Neuronal stem cell (in vitro differentiated cells): ENCODE measurements around the gene SMARCD2.

Experiments used
- DNase-seq: peaks from one replicate; pipeline ENCODE4 v3.0.0-alpha.2; 2013; ENCODE audit warnings: low spot score
- H2AFZ ChIP-seq: one replicate; pipeline ENCODE4 v1.6.1; 2013; ENCODE audit warnings: mild to moderate bottlenecking, low read length, inconsistent platforms
- H2AK5ac ChIP-seq: 2 replicates; pipeline ENCODE4 v1.6.1; 2013; ENCODE audit warnings: low read depth, mild to moderate bottlenecking, inconsistent platforms, low read length, moderate library complexity, mixed read lengths
- H2BK120ac ChIP-seq: 2 replicates; pipeline ENCODE4 v1.6.1; 2013; ENCODE audit warnings: low read depth, mild to moderate bottlenecking, inconsistent platforms, low read length, moderate library complexity, mixed read lengths
- H2BK12ac ChIP-seq: one replicate; pipeline ENCODE4 v1.6.1; 2013; ENCODE audit warnings: low read length, inconsistent platforms
- H2BK15ac ChIP-seq: 2 replicates; pipeline ENCODE4 v1.6.1; 2013; ENCODE audit warnings: mild to moderate bottlenecking, low read length, inconsistent platforms, mixed read lengths
- H2BK5ac ChIP-seq: one replicate; pipeline ENCODE4 v1.6.1; 2013; ENCODE audit warnings: inconsistent platforms, mild to moderate bottlenecking, low read length, moderate library complexity
- H3K14ac ChIP-seq: one replicate; pipeline ENCODE4 v1.6.1; 2013; ENCODE audit warnings: low read length, inconsistent platforms
- H3K18ac ChIP-seq: 2 replicates; pipeline ENCODE4 v1.6.1; 2013; ENCODE audit warnings: low read length, inconsistent platforms
- H3K23ac ChIP-seq: 2 replicates; pipeline ENCODE4 v1.6.1; 2013; ENCODE audit warnings: low read depth, mild to moderate bottlenecking, mixed read lengths, low read length, inconsistent platforms; ENCODE audit not compliant: poor library complexity
- H3K27ac ChIP-seq: replicated peaks from 3 replicates; pipeline ENCODE4 v1.5.1; 2013; ENCODE audit warnings: low read length, inconsistent platforms
- H3K27me3 ChIP-seq, 3 experiments: 2 replicates each; pipeline ENCODE4 v1.6.1; 2013; ENCODE audit warnings: low read length in 3 of 3, mild to moderate bottlenecking in 2 of 3, inconsistent platforms in 1 of 3, low read depth in 1 of 3, mixed read lengths in 1 of 3, moderate library complexity in 1 of 3; ENCODE audit not compliant: control insufficient read depth in 3 of 3, insufficient read depth in 3 of 3
- H3K36me3 ChIP-seq, 2 donors: replicated peaks in 1 of 2; 2 replicates each; pipeline ENCODE4 v1.6.1; 2013; ENCODE audit warnings: low read length in 2 of 2; ENCODE audit not compliant: control insufficient read depth in 2 of 2, insufficient read depth in 2 of 2
- H3K4ac ChIP-seq: 2 replicates; pipeline ENCODE4 v1.6.1; 2013; ENCODE audit warnings: inconsistent platforms, mild to moderate bottlenecking, low read length, moderate library complexity
- H3K4me1 ChIP-seq, 2 donors: 1 replicate in 1 of 2; 2 replicates in 1 of 2; pipeline ENCODE4 v1.6.1; 2013; ENCODE audit warnings: low read length in 2 of 2, low read depth in 1 of 2; ENCODE audit not compliant: control insufficient read depth in 2 of 2, insufficient read depth in 1 of 2
- H3K4me2 ChIP-seq: one replicate; pipeline ENCODE4 v1.6.1; 2013; ENCODE audit warnings: mild to moderate bottlenecking, low read length, inconsistent platforms; ENCODE audit not compliant: insufficient read depth, poor library complexity, severe bottlenecking
- H3K4me3 ChIP-seq, 2 donors: 2 replicates each; pipeline ENCODE4 v1.5.1; 2013; ENCODE audit warnings: low read length in 2 of 2, mild to moderate bottlenecking in 2 of 2, inconsistent platforms in 1 of 2, moderate library complexity in 1 of 2
- H3K79me1 ChIP-seq: one replicate; pipeline ENCODE4 v1.6.1; 2013; ENCODE audit warnings: low read depth, mild to moderate bottlenecking, inconsistent platforms, low read length, moderate library complexity
- H3K9ac ChIP-seq: one replicate; pipeline ENCODE4 v1.6.1; 2013; ENCODE audit warnings: mild to moderate bottlenecking, low read depth, low read length, inconsistent platforms; ENCODE audit not compliant: poor library complexity
- H3K9me3 ChIP-seq, 2 donors: replicated peaks in 1 of 2; 2 replicates each; pipeline versions ENCODE3 to v1.6.1; 2013; ENCODE audit warnings: low read length in 2 of 2, mild to moderate bottlenecking in 2 of 2, inconsistent platforms in 1 of 2, low read depth in 1 of 2, mixed read lengths in 1 of 2, moderate library complexity in 1 of 2; ENCODE audit not compliant: control insufficient read depth in 2 of 2, insufficient read depth in 1 of 2
- H4K8ac ChIP-seq: one replicate; pipeline ENCODE4 v1.6.1; 2013; ENCODE audit warnings: low read depth, mild to moderate bottlenecking, inconsistent platforms, low read length, moderate library complexity
- H4K91ac ChIP-seq: one replicate; pipeline ENCODE4 v1.6.1; 2013; ENCODE audit warnings: low read length, low read depth, mild to moderate bottlenecking, inconsistent platforms; ENCODE audit not compliant: poor library complexity
- WGBS, 2 donors: extraction: QIAGEN DNeasy Blood & Tissue Kit; methylation state at CpG; one replicate each; pipeline ENCODE4 v1.1.7; 2013; ENCODE audit warnings: missing lambda C conversion rate in 2 of 2, mixed read lengths in 1 of 2; ENCODE audit not compliant: insufficient read length in 2 of 2, insufficient replicate concordance in 1 of 2; ENCODE audit errors: extremely low coverage in 2 of 2; 5-methylcytosine and 5-hydroxymethylcytosine counted together

The SMARCD2 gene

DNA sequence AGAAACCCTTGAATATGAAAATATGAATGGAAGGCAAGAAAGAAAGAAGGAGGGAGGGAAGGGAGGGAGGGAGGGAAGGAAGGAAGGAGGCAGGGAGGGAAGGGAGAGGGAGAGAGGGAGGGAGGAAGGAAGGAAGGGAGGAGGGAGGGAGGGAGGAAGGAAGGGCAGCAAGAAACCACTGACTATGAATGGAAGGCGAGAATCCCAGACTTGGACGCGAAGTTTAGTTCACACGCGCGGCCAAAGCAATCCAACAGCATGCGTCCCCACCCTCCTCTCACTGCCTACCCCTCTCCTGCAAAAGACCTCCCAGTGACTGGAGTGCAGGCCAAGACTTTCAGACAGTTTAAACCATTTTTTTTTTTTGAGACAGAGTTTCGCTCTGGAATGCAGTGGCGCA lies 7.9 kb upstream of the SMARCD2 start:
- Histone ChIP-seq H3K9me3 (peaks cover 0 to 10% of the 10 kb centered on the region in 2 donors), H2BK15ac (no peak overlapping the region), H4K8ac (no peak overlapping the region), H3K79me1 (no peaks in the 10 kb centered on the region), H3K4me1 (peaks cover 0 to 3% of the 10 kb centered on the region in 2 donors), H3K36me3 (no peaks in the 10 kb centered on the region), H3K4ac (no peak overlapping the region), H3K27me3 (peaks cover 0 to 7% (median 7%) of the 10 kb centered on the region in 3 experiments), H3K27ac (no peak overlapping the region), H3K18ac (no peak overlapping the region), H2BK12ac (no peak overlapping the region), H3K4me3 (no peak overlapping the region), H2BK120ac (no peak overlapping the region), H2BK5ac (no peak overlapping the region), H3K14ac (no peak overlapping the region), H3K23ac (no peak overlapping the region), H3K9ac (no peak overlapping the region), H4K91ac (no peak overlapping the region), H3K4me2 (no peak overlapping the region), H2AFZ (no peak overlapping the region), H2AK5ac (no peak overlapping the region)
- WGBS, 2 donors, result no CpG with 5 or more reads among the region's 9 CpGs
- DNase-seq, result no peak

DNA sequence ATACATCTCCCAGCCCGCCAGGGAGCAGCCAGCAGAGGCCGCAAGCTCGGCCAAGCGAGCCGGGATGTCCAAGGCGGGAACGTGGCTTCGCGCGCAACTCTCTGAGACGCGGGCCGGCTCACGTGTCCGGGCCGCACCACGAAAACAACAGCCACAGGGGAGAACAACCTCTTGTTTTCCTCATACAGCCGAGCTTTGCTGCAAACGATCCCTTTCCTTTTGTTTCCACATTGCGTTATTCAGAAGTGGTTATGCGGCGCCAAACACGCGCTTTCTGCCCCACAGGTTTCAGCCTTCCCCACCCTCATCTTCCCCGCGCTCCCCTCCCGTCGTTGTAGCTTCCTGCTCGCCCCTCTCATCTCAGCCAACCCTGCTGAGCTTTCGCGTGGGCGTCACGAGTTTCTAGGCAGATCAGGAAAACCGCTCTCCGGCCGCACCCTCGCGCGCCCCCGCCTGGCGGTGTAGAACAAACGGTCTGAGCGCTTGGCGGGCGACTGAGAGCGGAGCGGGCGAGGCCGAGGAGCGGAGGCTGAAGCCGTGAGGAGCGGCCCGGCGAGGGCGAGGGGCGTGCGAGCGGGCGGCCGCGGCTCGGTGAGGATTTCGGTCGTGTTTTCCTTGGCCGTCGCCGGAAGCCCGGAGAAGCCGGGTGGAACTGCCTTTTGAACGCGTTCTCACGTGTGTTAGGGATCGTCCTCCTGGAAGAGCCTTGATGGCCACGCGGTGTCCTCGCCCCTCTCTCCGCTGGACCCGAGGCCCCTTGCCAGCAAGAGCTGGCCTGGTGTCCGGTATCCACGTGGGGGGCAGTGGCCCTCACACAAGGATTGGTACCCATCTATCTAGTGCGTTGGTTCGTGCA lies 6.6 kb upstream of the SMARCD2 start:
- DNase-seq, result peak; percentile 61
- Histone ChIP-seq H3K14ac (no peak overlapping the region), H2AFZ (peak overlapping the region; percentile 56), H2BK120ac (no peak overlapping the region), H3K18ac (peak overlapping the region; percentile 50), H3K4me1 (peaks cover 0 to 3% of the 10 kb centered on the region in 2 donors), H3K4ac (no peak overlapping the region), H3K4me2 (peak overlapping the region; percentile 38), H3K9ac (no peak overlapping the region), H3K36me3 (no peaks in the 10 kb centered on the region), H2BK5ac (no peak overlapping the region), H3K27me3 (peaks cover 0 to 7% (median 0%) of the 10 kb centered on the region in 3 experiments), H4K8ac (peak overlapping the region; percentile 87), H3K23ac (peak overlapping the region; percentile 75), H2AK5ac (peak overlapping the region; percentile 36), H3K9me3 (peaks cover 0 to 10% of the 10 kb centered on the region in 2 donors), H3K79me1 (no peaks in the 10 kb centered on the region), H2BK12ac (peak overlapping the region; percentile 26), H4K91ac (peak overlapping the region; percentile 33), H2BK15ac (no peak overlapping the region), H3K27ac (no peak overlapping the region), H3K4me3 (peak overlapping the region in 1 of 2 donors; percentile 53)
- WGBS, 2 donors, result no CpG with 5 or more reads among the region's 82 CpGs

DNA sequence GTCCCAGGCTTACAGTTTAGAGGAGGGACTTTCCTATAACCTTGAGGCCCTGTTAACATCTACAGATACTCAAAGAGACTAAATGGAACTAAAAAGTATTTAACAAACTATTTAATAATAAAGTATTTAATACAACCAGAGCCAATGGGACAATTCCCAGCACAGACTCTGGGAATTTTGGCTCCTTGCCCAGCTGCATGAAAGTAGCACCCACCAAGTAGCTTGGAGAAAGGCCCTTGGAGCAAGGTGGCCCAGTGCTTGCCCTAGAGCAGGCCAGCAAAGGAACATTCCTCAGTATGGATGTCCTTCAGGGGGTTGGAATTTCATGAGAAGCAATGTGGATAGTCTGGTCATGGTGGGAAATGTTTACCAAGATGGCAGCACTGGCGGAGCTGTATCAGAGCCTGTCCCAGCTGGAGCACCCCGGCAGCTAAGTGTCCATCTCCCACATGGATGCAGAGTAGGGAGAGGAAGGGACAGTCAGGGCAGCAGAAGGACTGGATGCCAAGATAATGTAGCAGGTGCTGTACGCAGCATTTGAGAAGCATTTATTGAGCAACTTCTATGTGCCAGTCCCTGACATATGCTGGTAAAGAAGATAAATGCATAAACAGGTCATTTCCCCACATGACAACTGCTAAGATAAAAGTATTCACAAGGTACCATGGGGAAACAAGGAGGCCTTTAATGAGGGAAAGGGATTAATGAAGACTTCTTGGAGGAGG lies 5.2 kb upstream of the SMARCD2 start:
- Histone ChIP-seq H2BK120ac (no peak overlapping the region), H3K4ac (no peak overlapping the region), H2BK15ac (no peak overlapping the region), H2AFZ (no peak overlapping the region), H3K27ac (no peak overlapping the region), H3K79me1 (no peaks in the 10 kb centered on the region), H2AK5ac (no peak overlapping the region), H2BK12ac (no peak overlapping the region), H3K9ac (no peak overlapping the region), H3K36me3 (no peaks in the 10 kb centered on the region), H3K4me1 (peaks cover 3 to 4% of the 10 kb centered on the region in 2 donors), H3K4me2 (no peak overlapping the region), H4K91ac (no peak overlapping the region), H3K27me3 (peaks cover 0 to 7% (median 0%) of the 10 kb centered on the region in 3 experiments), H3K4me3 (no peak overlapping the region), H3K18ac (no peak overlapping the region), H2BK5ac (no peak overlapping the region), H3K14ac (no peak overlapping the region), H3K9me3 (peaks cover 0 to 10% of the 10 kb centered on the region in 2 donors), H3K23ac (no peak overlapping the region), H4K8ac (no peak overlapping the region)
- no CpG with 5 or more reads among the region's 3 CpGs for WGBS, 2 donors
- no peak for DNase-seq

DNA sequence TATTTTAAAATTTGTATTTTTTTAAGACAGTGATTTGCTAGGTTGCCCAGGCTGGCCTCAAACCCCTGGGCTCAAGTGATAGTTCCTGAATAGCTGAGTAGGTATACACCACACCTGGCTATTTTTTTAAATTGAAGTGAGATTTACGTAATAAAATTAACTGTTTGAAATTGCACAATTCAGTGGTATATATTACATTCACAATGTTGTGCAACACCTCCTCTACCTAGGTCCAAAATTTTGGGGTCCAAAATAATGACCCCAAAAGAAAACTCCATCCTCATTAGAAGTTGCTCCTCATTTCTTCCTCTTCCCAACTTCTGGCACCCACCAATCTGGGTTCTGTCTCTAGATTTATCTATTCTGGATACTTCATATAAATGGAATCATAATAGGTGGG lies 3.0 kb upstream of the SMARCD2 start:
- Histone ChIP-seq H3K18ac (no peak overlapping the region), H3K79me1 (peaks cover 4% of the 10 kb centered on the region), H3K23ac (no peak overlapping the region), H3K36me3 (no peaks in the 10 kb centered on the region), H4K8ac (no peak overlapping the region), H2BK15ac (no peak overlapping the region), H3K4me2 (no peak overlapping the region), H4K91ac (no peak overlapping the region), H3K14ac (no peak overlapping the region), H2AK5ac (no peak overlapping the region), H3K4ac (no peak overlapping the region), H3K9me3 (peaks cover 0 to 10% of the 10 kb centered on the region in 2 donors), H2BK5ac (no peak overlapping the region), H2AFZ (no peak overlapping the region), H2BK120ac (no peak overlapping the region), H3K27ac (no peak overlapping the region), H3K4me1 (peaks cover 9 to 11% of the 10 kb centered on the region in 2 donors), H3K27me3 (peaks cover 0 to 7% (median 0%) of the 10 kb centered on the region in 3 experiments), H3K4me3 (no peak overlapping the region), H3K9ac (no peak overlapping the region), H2BK12ac (no peak overlapping the region)
- WGBS, 2 donors, result no CpG with 5 or more reads among the region's 1 CpG
- DNase-seq, result no peak
